HEK293 (cell line): Measurements from ENCODE around the gene LAMA5.
A peak's percentile ranks its signal among the peaks of the same experiment; 100 is the strongest.

ENCODE experiments used
- CTCF ChIA-PET: fragments of 350-600 bp; formaldehyde crosslinking; extraction: SDS; loops from one replicate; lab custom pipeline; 2021; ENCODE audit warnings: antibody characterized with exemption; lab: Yijun Ruan, JAX
- POLR2A ChIA-PET: fragments of 300-600 bp; formaldehyde crosslinking; extraction: SDS; loops from one replicate; lab custom pipeline; 2020; ENCODE audit warnings: antibody characterized with exemption, inconsistent platforms; lab: Yijun Ruan, JAX
- H3K27ac ChIP-seq: fragments of 200-500 bp; sonication (Bioruptor generic); 2 replicates; pipeline ENCODE4 v1.5.1; 2014; ENCODE audit warnings: low read depth, low read length, control low read depth, inconsistent platforms; ENCODE audit errors: extremely low read depth
- H3K36me3 ChIP-seq, 2 experiments: fragments of 200-500 bp in 1 of 2; sonication (Bioruptor generic) in 1 of 2; 1 replicate in 1 of 2; 2 replicates in 1 of 2; pipeline ENCODE4 v1.5.1; 2014 to 2017; ENCODE audit warnings: inconsistent platforms in 2 of 2, low read length in 2 of 2; ENCODE audit not compliant: control insufficient read depth in 2 of 2, insufficient read depth in 1 of 2
- H3K4me1 ChIP-seq: fragments of 200-500 bp; sonication (Bioruptor generic); 2 replicates; pipeline ENCODE4 v1.5.1; 2014; ENCODE audit warnings: mild to moderate bottlenecking, low read length, inconsistent platforms; ENCODE audit not compliant: control insufficient read depth, insufficient read depth
- H3K4me3 ChIP-seq: 2 replicates; pipeline ENCODE4 v1.5.1; 2011; ENCODE audit warnings: low read depth, mild to moderate bottlenecking, control low read depth, low read length, moderate library complexity
- H3K9me3 ChIP-seq: fragments of 200-500 bp; sonication (Bioruptor generic); 2 replicates; pipeline ENCODE4 v1.5.1; 2014; ENCODE audit warnings: low read depth, low read length, inconsistent platforms; ENCODE audit not compliant: control insufficient read depth, insufficient read depth
- EGR2 ChIP-seq: fragments of 450-650 bp; formaldehyde crosslinking; IDR thresholded peaks from 2 replicates; pipeline ENCODE4 v1.5.1; 2016; ENCODE audit warnings: low read depth, missing biosample characterization, missing genetic modification characterization
- GLIS1 ChIP-seq: fragments of 450-650 bp; formaldehyde crosslinking; IDR thresholded peaks from 2 replicates; pipeline ENCODE4 v1.5.1; 2016; ENCODE audit warnings: missing biosample characterization, missing genetic modification characterization
- GLIS2 ChIP-seq: fragments of 450-650 bp; formaldehyde crosslinking; IDR thresholded peaks from 2 replicates; pipeline ENCODE4 v1.5.1; 2016; ENCODE audit warnings: missing biosample characterization, missing genetic modification characterization
- KLF8 ChIP-seq: fragments of 450-650 bp; formaldehyde crosslinking; IDR thresholded peaks from 2 replicates; pipeline ENCODE4 v1.5.1; 2016; ENCODE audit warnings: missing biosample characterization, missing genetic modification characterization
- PRDM2 ChIP-seq: fragments of 450-650 bp; formaldehyde crosslinking; IDR thresholded peaks from 2 replicates; pipeline ENCODE4 v1.5.1; 2016; ENCODE audit warnings: missing biosample characterization, missing genetic modification characterization, borderline replicate concordance
- ZIC2 ChIP-seq: fragments of 450-650 bp; formaldehyde crosslinking; IDR thresholded peaks from 2 replicates; pipeline ENCODE4 v1.5.1; 2016; ENCODE audit warnings: missing biosample characterization, missing genetic modification characterization
- ZNF354C ChIP-seq: fragments of 450-650 bp; formaldehyde crosslinking; IDR thresholded peaks from 2 replicates; pipeline ENCODE4 v1.5.1; 2016; ENCODE audit warnings: missing biosample characterization, missing genetic modification characterization, low read depth, borderline replicate concordance
- ZNF513 ChIP-seq: fragments of 450-650 bp; IDR thresholded peaks from 2 replicates; pipeline ENCODE4 v1.5.1; 2018; ENCODE audit warnings: missing biosample characterization, missing genetic modification characterization
- ZNF555 ChIP-seq: fragments of 450-650 bp; formaldehyde crosslinking; conservative IDR thresholded peaks from 2 replicates; pipeline ENCODE4 v1.5.1; 2017; ENCODE audit warnings: missing biosample characterization, mild to moderate bottlenecking, missing genetic modification characterization, inconsistent platforms
- ZNF791 ChIP-seq: fragments of 450-650 bp; formaldehyde crosslinking; IDR thresholded peaks from 2 replicates; pipeline ENCODE4 v1.5.1; 2016; ENCODE audit warnings: missing biosample characterization, missing genetic modification characterization
- TF ChIP-seq, protein P1 (sequence below): fragments of 450-650 bp; formaldehyde crosslinking; IDR thresholded peaks from 2 replicates; pipeline ENCODE4 v1.5.1; 2017; ENCODE audit warnings: missing biosample characterization, mild to moderate bottlenecking, missing genetic modification characterization, moderate library complexity
- TF ChIP-seq, protein P2 (sequence below): fragments of 450-650 bp; formaldehyde crosslinking; IDR thresholded peaks from 2 replicates; pipeline ENCODE4 v1.5.1; 2017; ENCODE audit warnings: missing biosample characterization, missing genetic modification characterization

Gene LAMA5

GRCh38 chr20:62355516-62355877 lies 11.6 kb downstream of the LAMA5 start (continued):
- TF ChIP-seq ZNF354C (tag by site-specific recombination), result no peak

- POLR2A ChIA-PET, result interaction anchor here (1.9 kb wide), 1 partner anchor 32 kb away, joined by 8 read pairs; the partner anchor contains the start of gene RPS21
- no peak overlapping the region for H3K4me3 ChIP-seq
- no peak overlapping the region for H3K27ac ChIP-seq
- H3K36me3 ChIP-seq, result peaks cover 0 to 45% of the 10 kb centered on the region in 2 experiments; a peak in 1 of 3 replicates
- no peaks in the 10 kb centered on the region for H3K9me3 ChIP-seq
- CTCF ChIA-PET, result interaction anchor here (1.9 kb wide), 1 partner anchor 9 kb away, joined by 6 read pairs; no protein-coding TSS in a partner anchor
- no peak for TF ChIP-seq ZNF513 (tag by site-specific recombination)
- TF ChIP-seq EGR2, result peak; percentile 22; the same call in 1 of the 2 replicates
- peak; percentile 96 for TF ChIP-seq GLIS1
- TF ChIP-seq PRDM2 (tag by site-specific recombination), result no peak
- TF ChIP-seq ZIC2, result peak; percentile 67
- H3K4me1 ChIP-seq, result peaks cover 7% of the 10 kb centered on the region
These were observed 12.2 kb downstream of the LAMA5 start for GRCh38 chr20:62354811-62355341.

GRCh38 chr20:62354031-62354808 lies 12.9 kb downstream of the LAMA5 start:
- peaks cover 0 to 48% of the 10 kb centered on the region in 2 experiments; a peak in 1 of 3 replicates for H3K36me3 ChIP-seq
- TF ChIP-seq ZNF791 (tag by site-specific recombination) (no peak), KLF8 (peak; percentile 12; the same call in 1 of the 2 replicates), GLIS2 (tag by site-specific recombination) (peak; percentile 51)
- H3K9me3 ChIP-seq, result no peaks in the 10 kb centered on the region
- peaks cover 8% of the 10 kb centered on the region for H3K4me1 ChIP-seq
- no peak overlapping the region for H3K27ac ChIP-seq
- H3K4me3 ChIP-seq, result no peak overlapping the region
- ChIA-PET CTCF (interaction anchor here (1.9 kb wide), 1 partner anchor 10 kb away, joined by 6 read pairs; no protein-coding TSS in a partner anchor), POLR2A (no interaction called here)

- TF ChIP-seq ZIC2, result peak; percentile 56
- TF ChIP-seq, protein P1, sequence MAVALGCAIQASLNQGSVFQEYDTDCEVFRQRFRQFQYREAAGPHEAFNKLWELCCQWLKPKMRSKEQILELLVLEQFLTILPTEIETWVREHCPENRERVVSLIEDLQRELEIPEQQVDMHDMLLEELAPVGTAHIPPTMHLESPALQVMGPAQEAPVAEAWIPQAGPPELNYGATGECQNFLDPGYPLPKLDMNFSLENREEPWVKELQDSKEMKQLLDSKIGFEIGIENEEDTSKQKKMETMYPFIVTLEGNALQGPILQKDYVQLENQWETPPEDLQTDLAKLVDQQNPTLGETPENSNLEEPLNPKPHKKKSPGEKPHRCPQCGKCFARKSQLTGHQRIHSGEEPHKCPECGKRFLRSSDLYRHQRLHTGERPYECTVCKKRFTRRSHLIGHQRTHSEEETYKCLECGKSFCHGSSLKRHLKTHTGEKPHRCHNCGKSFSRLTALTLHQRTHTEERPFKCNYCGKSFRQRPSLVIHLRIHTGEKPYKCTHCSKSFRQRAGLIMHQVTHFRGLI (tag by site-specific recombination), result no peak
- TF ChIP-seq GLIS2 (tag by site-specific recombination), result peak; percentile 43; the same call in 1 of the 2 replicates
- no peak for TF ChIP-seq ZNF555 (tag by site-specific recombination)
- peak; percentile 59 for TF ChIP-seq GLIS1
- TF ChIP-seq, protein P2, sequence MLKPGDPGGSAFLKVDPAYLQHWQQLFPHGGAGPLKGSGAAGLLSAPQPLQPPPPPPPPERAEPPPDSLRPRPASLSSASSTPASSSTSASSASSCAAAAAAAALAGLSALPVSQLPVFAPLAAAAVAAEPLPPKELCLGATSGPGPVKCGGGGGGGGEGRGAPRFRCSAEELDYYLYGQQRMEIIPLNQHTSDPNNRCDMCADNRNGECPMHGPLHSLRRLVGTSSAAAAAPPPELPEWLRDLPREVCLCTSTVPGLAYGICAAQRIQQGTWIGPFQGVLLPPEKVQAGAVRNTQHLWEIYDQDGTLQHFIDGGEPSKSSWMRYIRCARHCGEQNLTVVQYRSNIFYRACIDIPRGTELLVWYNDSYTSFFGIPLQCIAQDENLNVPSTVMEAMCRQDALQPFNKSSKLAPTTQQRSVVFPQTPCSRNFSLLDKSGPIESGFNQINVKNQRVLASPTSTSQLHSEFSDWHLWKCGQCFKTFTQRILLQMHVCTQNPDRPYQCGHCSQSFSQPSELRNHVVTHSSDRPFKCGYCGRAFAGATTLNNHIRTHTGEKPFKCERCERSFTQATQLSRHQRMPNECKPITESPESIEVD, result no peak
- CTCF ChIA-PET, result no interaction called here
- Histone ChIP-seq H3K36me3 (peaks cover 0 to 49% of the 10 kb centered on the region in 2 experiments; a peak in 1 of 3 replicates), H3K27ac (no peak overlapping the region), H3K9me3 (no peaks in the 10 kb centered on the region), H3K4me3 (no peak overlapping the region), H3K4me1 (peaks cover 8% of the 10 kb centered on the region)
- POLR2A ChIA-PET, result no interaction called here
These were observed 13.7 kb downstream of the LAMA5 start for GRCh38 chr20:62353289-62354030.
